GM18520 (cell line): ENCODE data around the gene SBSN.

Experiments used
- ATAC-seq: cut with Tn5 transposase; IDR thresholded peaks from one replicate; pipeline ENCODE4 v1.9.1; 2021; ENCODE audit not compliant: unreplicated experiment

Gene SBSN

GRCh38 chr19:35555301-35556005, 27.3 kb upstream of the SBSN start:
- ATAC-seq, result no peak

- no peak for ATAC-seq
Observed at GRCh38 chr19:35554076-35554475, 26.0 kb upstream of the SBSN start.

- no peak for ATAC-seq
Observed at GRCh38 chr19:35553385-35554000, 25.4 kb upstream of the SBSN start.

DNA sequence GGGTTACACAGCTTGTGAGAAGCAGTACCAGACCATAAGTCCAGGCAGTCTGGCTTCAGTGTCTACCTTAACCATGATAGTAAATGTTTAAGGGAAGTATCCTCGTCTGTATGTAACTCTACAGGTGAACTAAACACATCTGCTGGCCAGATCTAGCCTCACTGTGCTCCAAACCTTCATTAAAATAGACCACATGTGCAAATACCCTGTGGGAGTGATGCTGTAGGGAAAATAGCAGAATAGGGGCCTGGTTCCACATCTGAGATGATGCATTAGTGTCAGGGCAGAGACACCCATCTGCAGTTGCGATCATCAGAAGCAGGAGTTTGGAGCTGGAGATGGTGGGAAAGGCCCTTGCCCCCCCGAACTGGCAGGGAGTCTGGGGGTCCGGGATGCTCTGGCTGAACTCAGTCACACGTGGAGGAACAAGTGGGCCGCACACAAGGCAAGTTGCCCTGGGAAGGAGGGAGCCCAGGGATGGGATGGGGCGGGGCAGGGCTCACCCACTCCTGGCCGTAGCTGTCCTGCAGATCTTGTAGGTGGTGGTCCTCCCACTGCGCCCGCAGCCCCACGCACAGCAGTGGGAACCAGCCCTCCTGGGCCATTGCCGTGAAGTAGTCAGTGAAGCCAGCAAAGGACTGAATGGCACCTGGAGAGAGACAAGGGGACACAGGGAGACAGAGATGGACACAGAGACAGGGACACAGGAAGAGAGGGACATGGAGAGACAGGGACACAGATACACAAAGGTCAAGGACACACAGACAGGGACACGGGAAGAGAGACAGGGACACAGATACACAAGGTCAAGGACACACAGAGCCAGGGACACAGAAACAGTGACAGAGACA, 24.6 kb upstream of the SBSN start:
- ATAC-seq, result no peak

DNA sequence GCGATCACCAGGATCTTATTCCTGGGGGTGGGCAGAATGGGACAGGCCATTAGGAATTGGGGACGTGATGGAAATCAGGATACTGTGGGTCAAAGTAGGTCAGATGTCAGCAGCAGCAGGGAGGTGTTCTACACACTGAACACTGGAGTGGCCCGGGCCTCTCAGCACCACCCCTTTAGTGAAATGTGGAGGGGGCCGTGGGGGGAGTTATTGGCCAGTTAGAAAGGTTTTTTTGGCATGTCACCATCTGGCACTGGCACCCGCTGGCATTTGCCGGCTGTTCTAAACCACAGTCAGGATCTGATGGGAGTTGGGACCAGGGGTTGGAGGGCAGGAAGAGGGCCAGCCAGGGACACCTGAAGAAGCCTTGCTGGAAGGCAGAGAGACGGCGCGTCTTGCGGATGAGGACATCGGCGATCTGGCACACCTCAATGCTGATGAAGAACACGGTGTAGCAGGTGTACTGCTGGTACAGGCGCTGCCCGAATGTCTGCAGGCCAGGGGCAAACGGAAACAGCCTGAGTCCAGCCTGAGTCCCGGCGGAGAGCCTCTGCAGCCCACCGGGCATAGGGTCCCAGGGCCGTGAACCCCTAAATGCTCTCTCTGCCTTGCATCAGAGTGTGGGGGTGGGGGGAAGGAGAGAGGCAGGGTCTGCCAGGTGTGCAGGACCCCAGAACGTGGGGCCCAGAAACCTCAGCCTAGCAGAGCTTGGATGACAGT, 23.1 kb upstream of the SBSN start:
- ATAC-seq, result no peak

DNA sequence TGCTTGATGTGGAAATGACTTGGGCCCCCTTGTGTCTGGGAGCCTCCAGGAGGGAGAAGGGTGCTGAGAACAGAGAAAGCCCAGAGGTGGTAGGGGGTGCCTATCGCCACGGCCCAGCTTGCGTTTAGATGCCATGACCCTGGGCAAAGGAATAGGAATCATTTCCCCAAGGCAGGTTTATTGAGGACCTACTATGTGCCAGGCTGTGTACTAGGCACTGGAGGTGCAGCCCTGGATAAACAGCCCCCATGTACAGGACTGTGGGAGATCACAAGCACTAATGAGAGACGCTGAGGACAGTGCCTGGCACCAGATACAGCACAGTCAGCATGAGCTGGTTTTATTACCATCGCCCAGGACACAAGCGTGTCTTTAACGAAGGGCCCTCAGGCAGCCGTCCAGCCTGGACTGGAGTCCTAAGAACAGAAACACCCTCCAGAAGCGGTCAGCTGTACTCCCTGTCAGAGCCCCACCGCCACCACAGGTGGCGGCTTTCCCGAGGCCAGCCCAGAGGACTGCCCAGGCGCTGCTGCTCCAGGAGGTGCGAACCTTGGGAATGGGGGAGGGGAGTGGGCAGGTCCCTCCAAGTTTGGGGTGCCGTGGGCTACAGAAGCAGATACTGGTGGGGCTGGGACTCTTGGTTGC, 21.9 kb upstream of the SBSN start:
- no peak for ATAC-seq

DNA sequence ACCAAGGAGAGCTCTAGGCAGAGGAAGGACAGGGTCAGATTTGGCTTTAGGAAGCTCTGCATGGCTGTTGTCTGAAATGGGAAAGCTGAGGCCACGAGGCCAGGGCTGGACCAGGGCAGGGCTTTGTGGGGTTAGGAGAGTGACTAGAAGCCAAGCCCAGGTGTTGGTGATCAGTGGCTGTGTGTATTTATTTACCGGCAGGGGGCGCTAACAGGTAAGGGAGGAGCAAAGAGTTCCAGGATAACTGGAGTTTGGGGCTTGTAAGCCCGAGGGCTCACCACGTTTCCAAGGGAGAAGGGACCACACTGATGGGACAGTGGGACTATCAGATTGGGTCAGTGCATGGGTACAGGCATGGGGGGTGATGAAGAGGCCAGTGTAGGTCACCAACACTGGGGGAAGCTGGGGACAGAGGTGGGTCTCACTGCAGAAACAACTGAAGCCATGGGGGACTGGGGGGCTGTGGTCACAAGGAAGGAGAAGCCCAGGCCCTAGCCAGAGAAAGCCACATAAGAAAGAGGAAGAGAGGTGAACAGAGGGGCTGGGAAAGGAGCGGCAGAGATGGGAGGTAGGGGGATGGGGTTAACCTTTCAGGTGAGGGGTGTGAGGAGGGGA, 21.2 kb upstream of the SBSN start:
- no peak for ATAC-seq

DNA sequence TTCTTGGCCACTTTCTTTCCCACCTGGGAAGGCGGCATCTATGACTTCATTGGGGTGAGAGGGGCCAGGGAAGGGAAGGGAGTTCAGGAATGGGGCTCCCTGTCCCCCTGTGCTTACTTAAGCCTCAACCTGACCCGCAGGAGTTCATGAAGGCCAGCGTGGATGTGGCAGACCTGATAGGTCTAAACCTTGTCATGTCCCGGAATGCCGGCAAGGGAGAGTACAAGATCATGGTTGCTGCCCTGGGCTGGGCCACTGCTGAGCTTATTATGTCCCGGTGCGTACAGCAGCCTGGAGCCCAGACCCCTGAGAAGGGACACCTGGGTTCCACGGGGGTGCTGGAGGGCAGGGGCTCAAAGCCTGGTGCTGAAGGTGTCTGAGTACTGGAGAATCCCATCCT, 18.4 kb upstream of the SBSN start:
- no peak for ATAC-seq

- peak; percentile 37 for ATAC-seq
Observed at GRCh38 chr19:35545855-35546381, 17.8 kb upstream of the SBSN start.

DNA sequence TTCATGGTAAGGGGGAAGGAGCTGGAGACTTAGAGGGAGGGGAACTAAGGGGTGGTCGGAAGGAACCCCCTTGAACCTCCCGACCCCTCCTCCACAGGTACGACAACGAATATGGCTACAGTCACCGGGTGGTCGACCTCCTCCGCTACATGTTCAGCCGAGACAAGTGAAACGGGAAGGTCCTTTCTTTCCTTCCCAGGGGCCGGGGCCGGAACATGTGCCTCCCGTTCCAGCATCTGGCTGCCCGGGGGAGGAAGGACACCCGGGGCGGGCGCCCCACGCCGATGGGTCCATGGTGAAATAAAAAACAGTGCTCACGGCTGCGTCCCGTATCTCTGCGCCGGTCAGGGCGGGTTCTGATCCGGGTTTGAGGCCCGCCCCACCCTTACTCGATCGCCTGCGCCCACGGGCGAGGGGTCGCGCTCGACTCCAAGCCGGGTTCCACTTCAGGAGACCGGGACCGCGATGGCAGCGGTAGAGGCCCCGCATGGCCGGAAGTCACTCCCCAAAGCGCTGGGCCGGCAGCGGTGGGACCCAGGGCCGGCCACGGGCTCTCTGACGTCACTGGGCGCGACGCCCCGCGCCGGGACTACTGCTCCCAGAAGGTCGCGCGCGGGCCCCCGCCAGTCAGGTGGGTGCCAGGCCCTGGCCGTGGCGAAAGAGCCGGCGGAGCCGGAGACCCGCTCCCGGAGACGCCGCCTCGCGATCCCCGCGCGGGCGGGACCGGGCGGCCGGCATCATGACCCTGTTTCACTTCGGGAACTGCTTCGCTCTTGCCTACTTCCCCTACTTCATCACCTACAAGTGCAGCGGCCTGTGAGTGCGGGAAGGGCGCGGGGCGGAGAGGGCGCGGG, 17.1 kb upstream of the SBSN start, which contains the start of gene TMEM147:
TSS of gene TMEM147 (plus strand) at position 626 of the 854 bp plus-strand sequence. CDS start at position 740, 114 bp downstream.
- ATAC-seq, result peak; percentile 76

GRCh38 chr19:35544110-35544802, 16.1 kb upstream of the SBSN start:
- ATAC-seq, result no peak

DNA sequence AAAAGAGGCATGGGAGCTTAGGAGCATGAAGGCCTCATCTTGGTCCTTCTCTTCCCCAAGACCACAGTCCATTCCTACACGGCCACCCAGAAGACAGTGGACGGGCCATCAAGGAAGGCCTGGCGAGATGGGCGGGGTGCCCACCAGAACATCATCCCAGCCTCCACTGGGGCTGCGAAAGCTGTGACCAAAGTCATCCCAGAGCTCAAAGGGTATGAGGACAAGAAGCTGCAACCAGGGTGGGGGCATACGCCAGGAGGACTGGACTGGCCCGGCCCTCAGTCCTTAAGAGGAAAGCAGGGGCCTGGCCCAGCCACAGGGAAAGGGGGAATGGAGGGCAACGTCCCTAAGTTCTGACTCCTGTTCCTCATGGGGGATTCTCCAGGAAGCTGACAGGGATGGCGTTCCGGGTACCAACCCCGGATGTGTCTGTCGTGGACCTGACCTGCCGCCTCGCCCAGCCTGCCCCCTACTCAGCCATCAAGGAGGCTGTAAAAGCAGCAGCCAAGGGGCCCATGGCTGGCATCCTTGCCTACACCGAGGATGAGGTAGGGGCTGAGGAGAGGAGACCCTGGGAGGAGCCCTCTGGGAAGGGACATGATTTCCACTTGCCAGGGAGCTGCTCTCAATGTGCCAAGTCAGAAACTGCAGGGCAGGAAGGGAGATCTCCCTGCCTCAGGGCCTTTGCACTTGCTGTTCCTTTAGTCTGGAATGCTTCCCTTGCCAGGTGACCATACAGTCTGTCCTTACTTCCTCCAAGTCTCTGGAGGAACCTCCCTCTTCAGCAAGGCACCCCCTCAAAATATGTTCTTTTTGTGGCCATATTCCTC, 15.4 kb upstream of the SBSN start:
- no peak for ATAC-seq

- no peak for ATAC-seq
Observed at GRCh38 chr19:35542209-35542608, 14.1 kb upstream of the SBSN start.

DNA sequence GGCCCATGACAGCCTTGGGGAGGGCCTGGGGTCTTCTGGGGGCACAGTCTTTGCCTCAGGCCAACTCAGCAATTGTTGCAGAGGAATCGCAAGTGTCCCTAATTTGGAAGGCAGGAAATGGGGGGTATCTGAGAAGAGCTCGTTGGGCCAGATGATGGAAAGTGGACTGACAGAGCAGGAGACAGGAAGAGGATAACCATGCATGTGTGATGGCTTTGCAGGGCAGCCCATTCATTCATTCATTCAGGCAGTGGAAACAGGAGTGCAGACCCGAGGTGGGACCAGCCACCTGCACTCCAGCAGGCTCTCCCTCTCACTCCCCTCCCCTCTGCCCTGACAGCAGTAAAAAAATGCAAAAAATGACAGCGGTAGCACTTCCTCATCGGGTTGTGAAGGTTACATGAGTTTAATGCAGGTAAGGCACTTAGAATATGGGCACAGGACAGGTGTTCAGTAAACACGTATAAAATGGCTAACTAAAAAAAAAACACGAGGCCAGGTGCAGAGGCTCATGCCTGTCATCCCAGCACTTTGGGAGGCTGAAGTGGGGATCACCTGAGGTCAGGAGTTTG, 12.3 kb upstream of the SBSN start:
- no peak for ATAC-seq

- ATAC-seq, result no peak
Observed at GRCh38 chr19:35539850-35540249, 11.7 kb upstream of the SBSN start.

DNA sequence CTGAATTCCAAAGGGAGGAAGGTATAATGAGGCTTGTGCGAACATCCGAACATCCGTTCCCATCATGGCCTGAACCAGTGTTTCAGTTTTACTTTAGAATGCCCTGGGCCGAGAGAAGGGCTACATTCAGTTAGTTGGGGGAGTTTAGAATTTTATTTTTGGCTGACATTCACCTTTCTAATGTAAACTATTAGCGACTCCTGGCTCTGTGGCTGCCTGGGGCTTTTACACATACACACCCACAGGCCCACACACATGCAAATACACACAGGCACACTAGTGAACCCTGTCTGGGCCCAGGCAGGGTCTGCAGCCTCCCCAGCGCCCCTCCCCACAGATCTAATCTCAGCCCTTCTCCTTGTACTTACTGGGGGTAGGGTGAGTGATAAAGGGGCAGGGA, 11.2 kb upstream of the SBSN start:
- no peak for ATAC-seq

GRCh38 chr19:35534803-35535480, 6.8 kb upstream of the SBSN start:
- no peak for ATAC-seq
